Measurements from ENCODE around the gene IPO11.

IPO11 gene

GRCh38 chr5:62584391-62584790, 171.8 kb downstream of the IPO11 start:
- H3K36me3 ChIP-seq (ENCODE audit: control insufficient read depth, insufficient read depth, low read length), result no peaks in the 10 kb centered on the region
- no peaks in the 10 kb centered on the region for H3K27me3 ChIP-seq (ENCODE audit: control insufficient read depth, insufficient read depth, low read length)
- H3K4me3 ChIP-seq (ENCODE audit: low read length), result no peak overlapping the region
- no peak overlapping the region for H3K27ac ChIP-seq (ENCODE audit: low read depth, low read length)
- no peak overlapping the region for H3K9ac ChIP-seq (ENCODE audit: low read length)
- H3K4me1 ChIP-seq (ENCODE audit: control insufficient read depth, insufficient read depth, low read length), result no peaks in the 10 kb centered on the region

- Histone ChIP-seq H3K9ac (ENCODE audit: low read length) (no peak overlapping the region), H3K27ac (ENCODE audit: low read depth, low read length) (no peak overlapping the region), H3K36me3 (ENCODE audit: control insufficient read depth, insufficient read depth, low read length) (no peaks in the 10 kb centered on the region), H3K27me3 (ENCODE audit: control insufficient read depth, insufficient read depth, low read length) (no peaks in the 10 kb centered on the region), H3K4me1 (ENCODE audit: control insufficient read depth, insufficient read depth, low read length) (no peaks in the 10 kb centered on the region), H3K4me3 (ENCODE audit: low read length) (no peak overlapping the region)
These were observed 172.7 kb downstream of the IPO11 start for GRCh38 chr5:62585306-62585705.

- H3K27me3 ChIP-seq (ENCODE audit: control insufficient read depth, insufficient read depth, low read length), result no peaks in the 10 kb centered on the region
- no peak overlapping the region for H3K4me3 ChIP-seq (ENCODE audit: low read length)
- H3K4me1 ChIP-seq (ENCODE audit: control insufficient read depth, insufficient read depth, low read length), result no peaks in the 10 kb centered on the region
- no peak overlapping the region for H3K27ac ChIP-seq (ENCODE audit: low read depth, low read length)
- H3K36me3 ChIP-seq (ENCODE audit: control insufficient read depth, insufficient read depth, low read length), result no peaks in the 10 kb centered on the region
- H3K9ac ChIP-seq (ENCODE audit: low read length), result no peak overlapping the region
These were observed 173.2 kb downstream of the IPO11 start for GRCh38 chr5:62585751-62586150.

- Histone ChIP-seq H3K9ac (ENCODE audit: low read length) (no peak overlapping the region), H3K4me3 (ENCODE audit: low read length) (no peak overlapping the region), H3K36me3 (ENCODE audit: control insufficient read depth, insufficient read depth, low read length) (no peaks in the 10 kb centered on the region), H3K27ac (ENCODE audit: low read depth, low read length) (no peak overlapping the region), H3K4me1 (ENCODE audit: control insufficient read depth, insufficient read depth, low read length) (no peaks in the 10 kb centered on the region), H3K27me3 (ENCODE audit: control insufficient read depth, insufficient read depth, low read length) (no peaks in the 10 kb centered on the region)
These were observed 175.2 kb downstream of the IPO11 start for GRCh38 chr5:62587737-62588136.

GRCh38 chr5:62588668-62589067, 176.1 kb downstream of the IPO11 start:
- Histone ChIP-seq H3K9ac (ENCODE audit: low read length) (no peak overlapping the region), H3K4me3 (ENCODE audit: low read length) (no peak overlapping the region), H3K4me1 (ENCODE audit: control insufficient read depth, insufficient read depth, low read length) (no peaks in the 10 kb centered on the region), H3K27ac (ENCODE audit: low read depth, low read length) (no peak overlapping the region), H3K36me3 (ENCODE audit: control insufficient read depth, insufficient read depth, low read length) (no peaks in the 10 kb centered on the region), H3K27me3 (ENCODE audit: control insufficient read depth, insufficient read depth, low read length) (no peaks in the 10 kb centered on the region)

GRCh38 chr5:62589504-62589903, 176.9 kb downstream of the IPO11 start:
- Histone ChIP-seq H3K9ac (ENCODE audit: low read length) (no peak overlapping the region), H3K4me3 (ENCODE audit: low read length) (no peak overlapping the region), H3K4me1 (ENCODE audit: control insufficient read depth, insufficient read depth, low read length) (no peaks in the 10 kb centered on the region), H3K27me3 (ENCODE audit: control insufficient read depth, insufficient read depth, low read length) (no peaks in the 10 kb centered on the region), H3K27ac (ENCODE audit: low read depth, low read length) (no peak overlapping the region), H3K36me3 (ENCODE audit: control insufficient read depth, insufficient read depth, low read length) (no peaks in the 10 kb centered on the region)

GRCh38 chr5:62590387-62590786, 177.8 kb downstream of the IPO11 start:
- no peak overlapping the region for H3K9ac ChIP-seq (ENCODE audit: low read length)
- no peak overlapping the region for H3K27ac ChIP-seq (ENCODE audit: low read depth, low read length)
- no peaks in the 10 kb centered on the region for H3K27me3 ChIP-seq (ENCODE audit: control insufficient read depth, insufficient read depth, low read length)
- no peaks in the 10 kb centered on the region for H3K36me3 ChIP-seq (ENCODE audit: control insufficient read depth, insufficient read depth, low read length)
- no peak overlapping the region for H3K4me3 ChIP-seq (ENCODE audit: low read length)
- no peaks in the 10 kb centered on the region for H3K4me1 ChIP-seq (ENCODE audit: control insufficient read depth, insufficient read depth, low read length)

- no peaks in the 10 kb centered on the region for H3K4me1 ChIP-seq (ENCODE audit: control insufficient read depth, insufficient read depth, low read length)
- no peak overlapping the region for H3K4me3 ChIP-seq (ENCODE audit: low read length)
- H3K27me3 ChIP-seq (ENCODE audit: control insufficient read depth, insufficient read depth, low read length), result no peaks in the 10 kb centered on the region
- H3K9ac ChIP-seq (ENCODE audit: low read length), result no peak overlapping the region
- H3K36me3 ChIP-seq (ENCODE audit: control insufficient read depth, insufficient read depth, low read length), result no peaks in the 10 kb centered on the region
- H3K27ac ChIP-seq (ENCODE audit: low read depth, low read length), result no peak overlapping the region
These were observed 180.0 kb downstream of the IPO11 start for GRCh38 chr5:62592558-62592957.

- Histone ChIP-seq H3K4me3 (ENCODE audit: low read length) (no peak overlapping the region), H3K27ac (ENCODE audit: low read depth, low read length) (no peak overlapping the region), H3K27me3 (ENCODE audit: control insufficient read depth, insufficient read depth, low read length) (no peaks in the 10 kb centered on the region), H3K36me3 (ENCODE audit: control insufficient read depth, insufficient read depth, low read length) (no peaks in the 10 kb centered on the region), H3K4me1 (ENCODE audit: control insufficient read depth, insufficient read depth, low read length) (no peaks in the 10 kb centered on the region), H3K9ac (ENCODE audit: low read length) (no peak overlapping the region)
These were observed 180.8 kb downstream of the IPO11 start for GRCh38 chr5:62593331-62593730.

GRCh38 chr5:62594364-62594984, 181.9 kb downstream of the IPO11 start:
- Histone ChIP-seq H3K27me3 (ENCODE audit: control insufficient read depth, insufficient read depth, low read length) (no peaks in the 10 kb centered on the region), H3K4me1 (ENCODE audit: control insufficient read depth, insufficient read depth, low read length) (no peaks in the 10 kb centered on the region), H3K9ac (ENCODE audit: low read length) (no peak overlapping the region), H3K36me3 (ENCODE audit: control insufficient read depth, insufficient read depth, low read length) (no peaks in the 10 kb centered on the region), H3K4me3 (ENCODE audit: low read length) (no peak overlapping the region), H3K27ac (ENCODE audit: low read depth, low read length) (no peak overlapping the region)

- Histone ChIP-seq H3K4me1 (ENCODE audit: control insufficient read depth, insufficient read depth, low read length) (no peaks in the 10 kb centered on the region), H3K36me3 (ENCODE audit: control insufficient read depth, insufficient read depth, low read length) (no peaks in the 10 kb centered on the region), H3K9ac (ENCODE audit: low read length) (no peak overlapping the region), H3K27ac (ENCODE audit: low read depth, low read length) (no peak overlapping the region), H3K27me3 (ENCODE audit: control insufficient read depth, insufficient read depth, low read length) (no peaks in the 10 kb centered on the region), H3K4me3 (ENCODE audit: low read length) (no peak overlapping the region)
These were observed 183.5 kb downstream of the IPO11 start for GRCh38 chr5:62596096-62596495.

GRCh38 chr5:62596691-62597090, 184.1 kb downstream of the IPO11 start:
- no peaks in the 10 kb centered on the region for H3K36me3 ChIP-seq (ENCODE audit: control insufficient read depth, insufficient read depth, low read length)
- H3K27me3 ChIP-seq (ENCODE audit: control insufficient read depth, insufficient read depth, low read length), result no peaks in the 10 kb centered on the region
- H3K4me3 ChIP-seq (ENCODE audit: low read length), result no peak overlapping the region

GRCh38 chr5:62597314-62597713, 184.8 kb downstream of the IPO11 start:
- H3K27ac ChIP-seq (ENCODE audit: low read depth, low read length), result no peak overlapping the region
- H3K27me3 ChIP-seq (ENCODE audit: control insufficient read depth, insufficient read depth, low read length), result no peaks in the 10 kb centered on the region
- no peak overlapping the region for H3K9ac ChIP-seq (ENCODE audit: low read length)
- H3K4me1 ChIP-seq (ENCODE audit: control insufficient read depth, insufficient read depth, low read length), result no peaks in the 10 kb centered on the region
- no peak overlapping the region for H3K4me3 ChIP-seq (ENCODE audit: low read length)
- no peaks in the 10 kb centered on the region for H3K36me3 ChIP-seq (ENCODE audit: control insufficient read depth, insufficient read depth, low read length)

More at GRCh38 chr5:62596691-62597090, 184.1 kb downstream of the IPO11 start:
- Histone ChIP-seq H3K9ac (ENCODE audit: low read length) (no peak overlapping the region), H3K4me1 (ENCODE audit: control insufficient read depth, insufficient read depth, low read length) (no peaks in the 10 kb centered on the region), H3K27ac (ENCODE audit: low read depth, low read length) (no peak overlapping the region)

All from rectal smooth muscle tissue (tissue), 1 donor.